HG02973 (cell line): ENCODE results near the gene GABBR2.
"Not testable (repeated sequence)": the region's sequence is repeated elsewhere in the genome, so short reads cannot be mapped to it uniquely, and the experiment has no call there.

ENCODE experiments used
- ATAC-seq: cut with Tn5 transposase; IDR thresholded peaks from one replicate; pipeline ENCODE4 v1.9.1; 2021; ENCODE audit warnings: moderate library complexity; ENCODE audit not compliant: unreplicated experiment

Gene GABBR2

GRCh38 chr9:98686961-98687855 lies 21.5 kb downstream of the GABBR2 start:
- ATAC-seq = no peak

- not testable (repeated sequence) for ATAC-seq
These were observed 23.9 kb downstream of the GABBR2 start for GRCh38 chr9:98684816-98685215.

DNA sequence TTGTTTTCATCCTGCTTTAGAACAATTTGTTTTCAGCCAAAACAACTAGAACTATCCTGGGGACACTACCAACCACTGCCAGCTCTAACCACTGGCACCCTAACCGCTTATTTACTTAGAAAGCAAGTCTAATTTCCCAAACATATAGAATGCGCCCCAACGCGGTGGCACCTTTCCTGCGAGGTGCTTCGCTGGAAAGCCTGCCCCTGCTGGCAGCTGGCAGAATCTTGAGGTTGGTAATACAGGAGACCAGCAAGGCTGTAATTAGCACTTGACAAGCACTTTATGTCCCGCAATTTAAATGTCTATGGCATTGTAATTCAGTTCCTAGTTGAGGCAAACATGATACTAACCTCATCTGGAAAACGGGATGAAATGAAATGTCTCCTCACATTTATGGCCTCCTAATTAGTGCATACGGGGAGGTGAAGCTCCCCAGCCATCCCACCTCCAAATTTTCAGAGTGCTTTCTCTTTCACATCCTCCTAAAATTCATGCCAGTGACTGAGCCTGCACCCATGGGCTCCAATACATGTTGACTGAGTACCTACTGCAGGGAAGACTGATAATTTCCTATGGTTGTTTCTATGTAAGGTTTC lies 30.4 kb downstream of the GABBR2 start:
- no peak for ATAC-seq

DNA sequence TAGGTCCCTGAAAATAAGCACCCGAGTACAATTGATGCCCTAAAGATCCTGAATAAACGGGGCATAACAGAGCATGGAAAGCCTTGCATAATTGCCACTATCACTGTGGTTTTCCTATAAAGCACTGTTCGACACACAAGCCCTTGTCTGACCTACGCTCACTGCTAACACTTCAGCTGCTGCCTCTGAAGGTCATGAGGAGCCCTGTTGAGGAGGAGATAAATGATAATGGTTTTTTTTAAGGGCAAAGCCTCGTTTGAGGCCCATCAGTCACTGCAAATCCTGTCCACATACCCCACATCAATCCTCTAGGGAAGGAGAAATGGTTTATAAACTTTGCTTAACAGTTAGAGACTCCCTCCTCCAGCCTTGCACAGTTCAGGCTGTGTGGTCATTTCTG lies 35.1 kb downstream of the GABBR2 start:
- ATAC-seq = no peak

- no peak for ATAC-seq
These were observed 41.6 kb downstream of the GABBR2 start for GRCh38 chr9:98667005-98667640.

GRCh38 chr9:98665501-98665900 lies 43.2 kb downstream of the GABBR2 start:
- ATAC-seq = no peak

DNA sequence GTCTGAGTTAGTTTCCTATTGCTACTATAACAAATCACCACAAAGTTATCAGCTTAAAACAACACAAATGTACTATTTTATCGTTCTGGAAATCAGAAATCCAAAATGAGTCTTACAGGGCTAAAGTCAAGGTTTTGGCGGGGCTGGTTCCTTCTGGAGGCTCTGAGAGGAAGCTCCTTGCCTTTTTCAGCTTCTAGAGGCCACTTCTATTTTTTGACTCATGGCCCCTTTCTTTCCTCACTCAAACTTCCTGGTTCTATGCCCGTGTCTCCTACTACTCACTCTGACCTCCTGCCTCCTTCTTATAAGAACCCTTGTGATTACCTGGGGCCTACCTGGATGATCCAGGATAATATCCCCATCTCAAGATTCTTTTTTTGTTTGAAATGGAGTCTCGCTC lies 48.2 kb downstream of the GABBR2 start:
- ATAC-seq = no peak

- ATAC-seq = no peak
These were observed 49.8 kb downstream of the GABBR2 start for GRCh38 chr9:98658951-98659351.

- ATAC-seq = no peak
These were observed 50.8 kb downstream of the GABBR2 start for GRCh38 chr9:98657897-98658296.

DNA sequence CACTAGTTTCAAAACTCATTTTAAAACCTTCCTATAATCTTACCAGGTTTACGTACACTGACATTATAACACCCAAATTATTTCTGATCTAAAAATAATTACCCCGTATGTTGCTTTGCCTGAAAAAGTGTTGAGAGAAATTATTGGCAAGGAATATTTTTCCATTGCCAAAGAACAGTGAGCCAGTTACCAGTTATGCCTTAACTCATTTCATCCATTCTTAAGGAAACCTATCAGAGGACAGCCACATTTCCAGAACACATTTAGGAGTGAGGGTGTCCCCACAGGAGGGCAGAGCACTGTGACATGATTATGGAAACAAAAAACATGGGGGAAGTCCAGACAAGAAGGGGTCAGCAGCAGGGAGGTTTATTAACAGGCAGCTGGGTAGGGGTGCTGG lies 52.2 kb downstream of the GABBR2 start:
- ATAC-seq = no peak

GRCh38 chr9:98655428-98655827 lies 53.3 kb downstream of the GABBR2 start:
- not testable (repeated sequence) for ATAC-seq

GRCh38 chr9:98654247-98654646 lies 54.5 kb downstream of the GABBR2 start:
- no peak for ATAC-seq

- no peak for ATAC-seq
These were observed 56.0 kb downstream of the GABBR2 start for GRCh38 chr9:98652741-98653140.

- no peak for ATAC-seq
These were observed 56.4 kb downstream of the GABBR2 start for GRCh38 chr9:98652302-98652701.

DNA sequence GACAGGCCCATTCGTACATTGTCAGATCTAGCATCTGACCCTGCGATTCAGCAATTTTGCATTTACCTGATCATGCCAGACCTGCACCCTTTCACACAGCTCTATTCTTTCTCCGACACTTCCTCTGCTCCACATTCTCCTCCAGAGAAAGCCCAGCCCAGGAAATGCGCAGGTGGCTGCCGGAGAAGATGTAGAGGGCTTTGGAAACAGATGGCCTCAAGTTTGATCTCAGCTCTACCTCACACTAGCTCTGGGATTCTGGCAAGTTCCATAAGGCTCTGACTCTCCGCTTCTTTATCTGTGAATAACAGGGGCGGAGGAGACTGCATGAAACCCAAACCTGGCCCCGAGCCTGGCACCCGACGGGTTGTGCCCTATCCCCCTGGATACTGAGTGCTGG lies 61.5 kb downstream of the GABBR2 start:
- no peak for ATAC-seq

GRCh38 chr9:98644011-98644410 lies 64.7 kb downstream of the GABBR2 start:
- ATAC-seq = no peak

GRCh38 chr9:98642661-98643312 lies 65.9 kb downstream of the GABBR2 start:
- no peak for ATAC-seq

DNA sequence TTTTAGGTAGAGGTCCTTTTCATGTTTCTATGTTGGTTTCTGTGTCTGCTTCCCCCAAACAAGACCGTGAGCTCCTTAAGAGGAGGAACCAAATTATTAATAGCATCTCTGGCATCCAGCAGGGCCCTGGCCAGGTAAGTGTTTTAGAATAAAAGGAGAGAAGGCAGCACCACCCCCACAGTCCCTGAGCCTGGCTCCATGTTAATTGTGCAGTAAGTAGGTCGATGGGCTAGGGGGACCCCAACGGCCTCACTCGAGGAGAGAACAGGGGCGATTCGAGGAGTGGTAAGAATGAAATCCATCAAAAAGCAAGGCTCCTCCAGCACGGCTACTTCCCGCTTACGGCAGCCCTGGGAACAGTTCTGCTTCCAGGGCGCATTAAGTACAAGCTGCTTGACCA lies 67.0 kb downstream of the GABBR2 start:
- no peak for ATAC-seq

- no peak for ATAC-seq
These were observed 68.3 kb downstream of the GABBR2 start for GRCh38 chr9:98640394-98640793.

DNA sequence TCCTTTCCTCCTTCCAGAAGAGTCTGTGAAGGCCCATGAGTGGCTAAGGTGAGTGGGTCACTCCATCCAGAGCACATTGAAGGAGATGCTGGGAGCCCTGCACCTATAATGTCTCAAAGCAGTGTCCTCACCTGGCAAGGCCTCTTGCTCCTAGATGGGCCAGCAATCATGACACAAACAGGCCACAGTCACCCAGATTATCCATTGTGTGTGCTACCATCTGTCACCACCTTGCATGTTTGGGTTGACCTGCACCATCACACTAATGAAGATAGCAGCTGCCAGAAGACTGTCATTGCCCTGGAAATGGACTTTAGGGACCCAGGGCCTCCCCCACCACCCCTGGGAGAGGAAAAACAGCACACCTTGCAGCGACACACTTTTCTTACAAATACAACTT lies 69.6 kb downstream of the GABBR2 start:
- no peak for ATAC-seq

DNA sequence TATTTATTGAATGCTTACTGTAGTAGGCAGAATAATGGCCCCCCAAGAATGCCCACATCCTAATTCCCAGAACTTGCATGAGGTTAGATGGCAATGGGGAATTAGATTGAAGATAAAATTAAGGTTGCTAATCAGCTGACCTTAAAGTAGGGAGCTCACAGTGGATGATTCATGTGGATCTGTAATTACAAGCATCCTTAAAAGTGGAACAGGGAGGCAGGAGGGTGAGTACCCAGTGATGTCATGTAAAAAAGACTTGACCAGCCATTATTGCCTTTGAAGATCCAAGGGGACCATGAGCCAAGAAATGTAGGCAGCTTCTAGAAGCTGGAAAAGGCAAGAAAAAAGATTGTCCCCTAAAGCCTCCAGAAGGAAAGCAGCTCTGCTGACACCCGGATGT lies 71.4 kb downstream of the GABBR2 start:
- no peak for ATAC-seq

DNA sequence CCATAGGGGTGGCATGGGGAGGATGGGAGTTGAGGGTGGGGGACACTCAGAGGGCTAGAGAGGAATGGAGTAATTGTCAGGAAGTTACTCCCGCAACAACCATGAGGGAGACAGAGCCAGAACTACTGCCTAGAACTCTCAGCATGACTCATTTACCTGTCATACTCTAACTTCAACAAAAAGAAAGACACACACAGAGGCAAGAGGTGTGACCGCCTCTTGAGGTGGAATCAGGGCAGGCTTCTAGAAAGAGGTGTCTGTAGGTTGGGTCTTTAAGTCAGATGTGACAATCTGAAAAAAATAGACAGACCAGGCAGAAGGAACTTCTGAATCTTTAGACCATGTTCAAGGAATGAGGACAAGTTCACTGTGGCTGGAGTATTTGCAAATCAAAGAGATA lies 73.4 kb downstream of the GABBR2 start:
- ATAC-seq = no peak
